Testis (tissue), 3 donors: ENCODE data around the gene DAG1. TPM values are rescaled to one million over a fixed set of nuclear protein-coding genes. Genes with fewer than 3 reads are reported as not detected.

Experiments
- DNase-seq: peaks from one replicate; pipeline ENCODE4 v3.0.0-alpha.2; 2019
- H3K27ac ChIP-seq, 2 donors: fragments of 200-600 bp; sonication (generic); one replicate each; pipeline ENCODE4 v1.5.1; 2019
- H3K27me3 ChIP-seq: fragments of 200-600 bp; sonication (generic); one replicate; pipeline ENCODE4 v1.5.1; 2019
- H3K36me3 ChIP-seq: fragments of 200-600 bp; sonication (generic); one replicate; pipeline ENCODE4 v1.5.1; 2017; ENCODE audit warnings: low read depth; ENCODE audit errors: missing control alignments
- H3K4me1 ChIP-seq: fragments of 200-600 bp; sonication (generic); one replicate; pipeline ENCODE4 v1.5.1; 2019
- H3K4me3 ChIP-seq, 2 donors: fragments of 200-600 bp; sonication (generic); one replicate each; pipeline ENCODE4 v1.5.1; 2017 to 2019
- H3K9me3 ChIP-seq: fragments of 200-600 bp; sonication (generic); one replicate; pipeline ENCODE4 v1.5.1; 2017
- POLR2A ChIP-seq: fragments of 450-650 bp; IDR thresholded peaks from one replicate; pipeline ENCODE4 v1.6.1; 2017; ENCODE audit warnings: antibody characterized with exemption, mild to moderate bottlenecking, moderate library complexity
- WGBS, 2 donors: methylation state at CpG; one replicate each; pipeline ENCODE4 v1.1.5; 2018; 5-methylcytosine and 5-hydroxymethylcytosine counted together
- intact Hi-C: fragments of 100-400 bp; cut with DNase I; formaldehyde crosslinking; loops from one replicate; pipeline ENCODE4 v1.15.1; 2023; ENCODE audit warnings: low total_unique reads
- polyA plus RNA-seq: library from polyadenylated mRNA; stranded (reverse); fragments of 350-450 nt; fragmentation: Illumina TruSeq; extraction: RNeasy Lipid Tissue Mini Kit (QIAGEN cat#74804); gene quantifications from one replicate; pipeline ENCODE4 v1.2.3, GENCODE V29; 2014; ENCODE audit warnings: low read depth, low replicate concordance; ENCODE audit not compliant: insufficient read depth
- total RNA-seq, 2 donors: library from RNA; depleted of rRNA; stranded (reverse); fragments of >200 nt; gene quantifications; one replicate each; pipeline ENCODE4 v1.2.3, GENCODE V29; 2016
- TF ChIP-seq, protein P1 (sequence below), 3 experiments: fragments of 450-650 bp in 2 of 3; fragments of 200-600 bp in 1 of 3; sonication (generic) in 1 of 3; IDR thresholded peaks; one replicate each; pipeline ENCODE4 v1.5.1; 2016 to 2019; ENCODE audit warnings: antibody characterized with exemption in 3 of 3, mild to moderate bottlenecking in 2 of 3, moderate library complexity in 1 of 3

The DAG1 gene
- total and polyA plus RNA-seq, 3 donors from 2014 or later: 85.8 to 216 (median 169) TPM

DNA sequence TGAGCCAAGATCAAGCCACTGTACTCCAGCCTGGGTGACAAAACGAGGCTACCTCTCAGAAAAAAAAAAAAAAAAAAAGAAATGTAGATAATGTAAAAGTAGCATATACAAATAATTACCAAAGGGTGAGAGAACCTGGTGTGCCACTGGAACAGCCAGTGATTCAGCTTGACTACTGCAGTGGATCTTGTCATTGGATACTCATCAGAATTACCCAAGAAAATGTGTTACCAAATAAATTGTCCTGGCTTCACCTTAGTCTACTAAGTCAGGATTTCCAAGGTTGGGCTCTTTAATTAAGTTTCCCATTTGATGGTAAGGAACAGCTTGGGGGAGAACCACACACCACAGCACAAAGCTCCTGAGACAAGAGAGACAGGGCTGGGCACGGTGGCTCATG lies 42.5 kb upstream of the DAG1 start:
- no peaks in the 10 kb centered on the region for H3K9me3 ChIP-seq
- no peak for DNase-seq
- no peaks in the 10 kb centered on the region for H3K27me3 ChIP-seq
- TF ChIP-seq, protein P1, sequence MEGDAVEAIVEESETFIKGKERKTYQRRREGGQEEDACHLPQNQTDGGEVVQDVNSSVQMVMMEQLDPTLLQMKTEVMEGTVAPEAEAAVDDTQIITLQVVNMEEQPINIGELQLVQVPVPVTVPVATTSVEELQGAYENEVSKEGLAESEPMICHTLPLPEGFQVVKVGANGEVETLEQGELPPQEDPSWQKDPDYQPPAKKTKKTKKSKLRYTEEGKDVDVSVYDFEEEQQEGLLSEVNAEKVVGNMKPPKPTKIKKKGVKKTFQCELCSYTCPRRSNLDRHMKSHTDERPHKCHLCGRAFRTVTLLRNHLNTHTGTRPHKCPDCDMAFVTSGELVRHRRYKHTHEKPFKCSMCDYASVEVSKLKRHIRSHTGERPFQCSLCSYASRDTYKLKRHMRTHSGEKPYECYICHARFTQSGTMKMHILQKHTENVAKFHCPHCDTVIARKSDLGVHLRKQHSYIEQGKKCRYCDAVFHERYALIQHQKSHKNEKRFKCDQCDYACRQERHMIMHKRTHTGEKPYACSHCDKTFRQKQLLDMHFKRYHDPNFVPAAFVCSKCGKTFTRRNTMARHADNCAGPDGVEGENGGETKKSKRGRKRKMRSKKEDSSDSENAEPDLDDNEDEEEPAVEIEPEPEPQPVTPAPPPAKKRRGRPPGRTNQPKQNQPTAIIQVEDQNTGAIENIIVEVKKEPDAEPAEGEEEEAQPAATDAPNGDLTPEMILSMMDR (IDR thresholded peaks at IDR 0.05): no peak
- TF ChIP-seq POLR2A: no peak
- 92 to 97% methylated on average over 2 of the region's 2 CpGs for WGBS, 2 donors
- no peaks in the 10 kb centered on the region for H3K36me3 ChIP-seq
- no peak overlapping the region for H3K4me3 ChIP-seq
- no peak overlapping the region for H3K27ac ChIP-seq
- intact Hi-C loops: no loop called here
- H3K4me1 ChIP-seq: no peaks in the 10 kb centered on the region

DNA sequence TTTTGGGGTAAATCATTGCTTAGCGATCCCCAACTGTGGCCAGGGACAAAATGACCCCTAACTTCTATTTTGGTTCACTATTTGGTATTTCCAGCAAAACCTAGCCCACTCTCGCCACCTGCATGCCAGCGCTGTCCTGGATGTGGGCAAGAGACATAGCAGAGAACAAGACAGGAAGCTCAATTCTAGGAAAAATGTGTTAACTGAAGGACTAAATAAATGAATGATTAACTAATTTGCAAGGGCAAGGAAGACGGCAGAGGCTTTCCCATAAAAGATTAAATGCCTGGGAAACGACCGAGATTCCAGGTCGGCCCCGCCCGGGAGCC lies 41.4 kb upstream of the DAG1 start:
- Histone ChIP-seq H3K27ac (peak overlapping the region; percentile 80 to 87), H3K27me3 (no peaks in the 10 kb centered on the region), H3K9me3 (no peaks in the 10 kb centered on the region), H3K4me1 (no peaks in the 10 kb centered on the region), H3K36me3 (no peaks in the 10 kb centered on the region), H3K4me3 (peak overlapping the region; percentile 68 to 81)
- DNase-seq: no peak
- WGBS, 2 donors: 2 to 3% methylated on average over 9 of the region's 9 CpGs
- intact Hi-C loops: no loop called here
- TF ChIP-seq POLR2A: no peak
- TF ChIP-seq, protein P1 (IDR thresholded peaks at IDR 0.05): no peak

DNA sequence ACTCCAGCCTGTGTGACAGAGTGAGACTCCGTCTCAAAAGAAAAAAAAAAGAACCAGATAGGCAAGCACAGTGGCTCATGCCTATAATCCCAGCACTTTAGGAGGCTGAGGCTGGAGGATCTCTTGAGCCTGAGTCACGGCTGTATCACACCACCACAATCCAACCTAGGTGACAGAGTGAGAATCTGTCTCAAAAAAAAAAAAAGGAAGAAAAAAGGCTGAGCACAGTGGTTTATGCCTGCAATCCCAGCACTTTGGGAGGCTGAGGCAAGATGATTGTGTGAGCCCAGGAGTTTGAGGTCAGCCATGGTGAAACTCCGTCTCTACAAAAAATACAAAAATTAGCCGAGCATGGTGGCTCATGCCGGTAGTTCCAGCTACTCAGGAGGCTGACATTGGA lies 35.3 kb upstream of the DAG1 start:
- intact Hi-C loops: no loop called here

GRCh38 chr3:49445391-49445790 lies 24.7 kb upstream of the DAG1 start:
- 94 to 96% methylated on average over 5 of the region's 5 CpGs for WGBS, 2 donors
- DNase-seq: no peak
- TF ChIP-seq POLR2A: no peak
- TF ChIP-seq, protein P1 (IDR thresholded peaks at IDR 0.05): no peak

More for the DNA sequence above, 35.3 kb upstream of the DAG1 start:
- H3K27me3 ChIP-seq: no peaks in the 10 kb centered on the region
- 84 to 87% methylated on average over 5 of the region's 5 CpGs for WGBS, 2 donors
- H3K36me3 ChIP-seq: no peaks in the 10 kb centered on the region
- no peak overlapping the region for H3K4me3 ChIP-seq
- DNase-seq: no peak
- no peaks in the 10 kb centered on the region for H3K4me1 ChIP-seq
- H3K27ac ChIP-seq: no peak overlapping the region
- no peak for TF ChIP-seq POLR2A
- TF ChIP-seq, protein P1 (IDR thresholded peaks at IDR 0.05): no peak
- H3K9me3 ChIP-seq: no peaks in the 10 kb centered on the region

DNA sequence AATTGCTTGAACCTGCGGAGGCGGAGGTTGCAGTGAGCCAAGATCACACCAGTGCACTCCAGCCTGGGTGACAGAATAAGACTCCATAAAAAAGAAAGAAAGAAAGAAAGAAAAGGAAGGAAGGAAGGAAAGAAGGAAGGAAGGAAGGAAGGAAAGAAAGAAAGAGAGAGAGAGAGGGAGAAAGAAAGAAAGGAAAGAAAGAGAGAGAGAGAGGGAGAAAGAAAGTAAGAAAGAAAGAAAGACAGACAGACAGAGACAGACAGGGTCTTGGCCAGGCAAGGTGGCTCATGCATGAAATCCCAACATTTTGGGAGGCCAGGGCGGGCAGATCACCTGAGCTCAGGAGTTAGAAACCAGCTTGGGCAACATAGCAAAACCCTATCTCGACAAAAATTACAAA lies 16.4 kb upstream of the DAG1 start:
- Histone ChIP-seq H3K36me3 (no peaks in the 10 kb centered on the region), H3K4me1 (peaks cover 14% of the 10 kb centered on the region), H3K27ac (no peak overlapping the region), H3K27me3 (no peaks in the 10 kb centered on the region), H3K4me3 (no peak overlapping the region), H3K9me3 (no peaks in the 10 kb centered on the region)
- no peak for DNase-seq
- no peak for TF ChIP-seq POLR2A
- TF ChIP-seq, protein P1 (IDR thresholded peaks at IDR 0.05): no peak
- 86 to 88% methylated on average over 4 of the region's 4 CpGs for WGBS, 2 donors
- intact Hi-C loops: loop anchor here (10.0 kb wide), 1 partner anchor 279 kb away; the partner anchor contains the start of gene KLHDC8B

More at GRCh38 chr3:49445391-49445790, 24.7 kb upstream of the DAG1 start:
- intact Hi-C loops: no loop called here
- no peak overlapping the region for H3K27ac ChIP-seq
- H3K4me3 ChIP-seq: no peak overlapping the region
- no peaks in the 10 kb centered on the region for H3K36me3 ChIP-seq
- no peaks in the 10 kb centered on the region for H3K9me3 ChIP-seq
- peaks cover 4% of the 10 kb centered on the region for H3K4me1 ChIP-seq
- no peaks in the 10 kb centered on the region for H3K27me3 ChIP-seq
